ENCODE measurements around the gene CUX1.
A peak's percentile ranks its signal among the peaks of the same experiment; 100 is the strongest.

Gene CUX1

GRCh38 chr7:101891936-101892640 lies 74.7 kb downstream of the CUX1 start:
- DNase-seq, result no peak

GRCh38 chr7:101893341-101894082 lies 76.1 kb downstream of the CUX1 start:
- no peak for DNase-seq

- DNase-seq, result no peak
These were observed 78.9 kb downstream of the CUX1 start for GRCh38 chr7:101896316-101896715.

- no peak for DNase-seq
These were observed 79.5 kb downstream of the CUX1 start for GRCh38 chr7:101896941-101897340.

- DNase-seq, result no peak
These were observed 80.7 kb downstream of the CUX1 start for GRCh38 chr7:101898106-101898505.

GRCh38 chr7:101899616-101900015 lies 82.2 kb downstream of the CUX1 start:
- DNase-seq, result no peak

- DNase-seq, result peak in 26 of 56 donors; percentile 2 to 40 (median 17)
These were observed 82.7 kb downstream of the CUX1 start for GRCh38 chr7:101900103-101900502.

GRCh38 chr7:101901661-101902491 lies 84.5 kb downstream of the CUX1 start:
- DNase-seq, result no peak

- DNase-seq, result no peak
These were observed 85.5 kb downstream of the CUX1 start for GRCh38 chr7:101902680-101903514.

- DNase-seq, result no peak
These were observed 86.1 kb downstream of the CUX1 start for GRCh38 chr7:101903515-101903868.

- DNase-seq, result no peak
These were observed 86.6 kb downstream of the CUX1 start for GRCh38 chr7:101904019-101904418.

- no peak for DNase-seq
These were observed 87.9 kb downstream of the CUX1 start for GRCh38 chr7:101905203-101905865.

GRCh38 chr7:101906291-101907240 lies 89.1 kb downstream of the CUX1 start:
- DNase-seq, result no peak

GRCh38 chr7:101910991-101911799 lies 93.8 kb downstream of the CUX1 start:
- DNase-seq, result no peak

GRCh38 chr7:101911800-101912715 lies 94.6 kb downstream of the CUX1 start:
- no peak for DNase-seq

GRCh38 chr7:101912716-101913110 lies 95.3 kb downstream of the CUX1 start:
- no peak for DNase-seq

- no peak for DNase-seq
These were observed 95.9 kb downstream of the CUX1 start for GRCh38 chr7:101913247-101913721.

All from nucleus accumbens (tissue), 56 donors.